Naive thymus-derived CD8-positive, alpha-beta T cell (primary cell): ENCODE results near the gene MRPL37. TPM values are rescaled to one million over a fixed set of nuclear protein-coding genes. Genes with fewer than 3 reads are reported as not detected.

ENCODE experiments used
- ATAC-seq, 2 donors: fragments of 150-1000 bp; cut with Tn5 transposase in 1 of 2; sonication (Bioruptor Pico), chemical (Tn5 transposase) in 1 of 2; 1 replicate in 1 of 2; 2 replicates in 1 of 2; pipeline ENCODE4 v1.10.0; 2021; ENCODE audit warnings: mild to moderate bottlenecking in 2 of 2, moderate library complexity in 2 of 2
- POLR2A ChIA-PET: fragments of 350-600 bp; sonication (Branson Sonifier 250); formaldehyde crosslinking; loops from one replicate; lab custom pipeline; 2021; ENCODE audit warnings: antibody characterized with exemption; lab: Charles Lee
- DNase-seq, 10 donors: peaks; one replicate each; pipeline versions ENCODE4 v3.0.0 to v3.0.0-alpha.2; 2020 to 2022
- H3K27ac Mint-ChIP-seq, 10 donors: one replicate each; pipeline ENCODE4 v1.8.0; 2020 to 2022; ENCODE audit warnings: mild to moderate bottlenecking in 10 of 10, mixed read lengths in 10 of 10, moderate library complexity in 4 of 10, inconsistent platforms in 1 of 10
- H3K27me3 Mint-ChIP-seq, 5 donors: one replicate each; pipeline ENCODE4 v1.8.0; 2021 to 2022; ENCODE audit warnings: mixed read lengths in 5 of 5
- H3K36me3 Mint-ChIP-seq, 3 donors: one replicate each; pipeline ENCODE4 v1.8.0; 2020 to 2022; ENCODE audit warnings: mixed read lengths in 3 of 3, mild to moderate bottlenecking in 2 of 3, inconsistent platforms in 1 of 3
- H3K4me1 Mint-ChIP-seq, 4 donors: one replicate each; pipeline ENCODE4 v1.8.0; 2021 to 2022; ENCODE audit warnings: mixed read lengths in 4 of 4
- H3K4me3 Mint-ChIP-seq, 10 donors: one replicate each; pipeline ENCODE4 v1.8.0; 2020 to 2022; ENCODE audit warnings: mild to moderate bottlenecking in 10 of 10, mixed read lengths in 10 of 10, moderate library complexity in 6 of 10, inconsistent platforms in 1 of 10
- H3K9me3 Mint-ChIP-seq, 9 donors: one replicate each; pipeline ENCODE4 v1.8.0; 2020 to 2022; ENCODE audit warnings: mixed read lengths in 9 of 9, mild to moderate bottlenecking in 3 of 9, inconsistent platforms in 1 of 9, moderate library complexity in 1 of 9
- polyA plus RNA-seq, 3 donors: library from polyadenylated mRNA; unstranded; fragments of 300-500 nt; fragmentation: Illumina TruSeq; gene quantifications; one replicate each; pipeline ENCODE4 v1.2.3, GENCODE V29; 2021
- total RNA-seq, 8 experiments: library from RNA in 2 of 8; stranded (reverse) in 2 of 8; gene quantifications; one replicate each; pipeline ENCODE4 v1.2.3 and lab custom pipeline; 2021 to 2026

The MRPL37 gene
- total and polyA plus RNA-seq, 5 experiments from 2014 or later: 34.1 to 57.5 (median 51.9) TPM

DNA sequence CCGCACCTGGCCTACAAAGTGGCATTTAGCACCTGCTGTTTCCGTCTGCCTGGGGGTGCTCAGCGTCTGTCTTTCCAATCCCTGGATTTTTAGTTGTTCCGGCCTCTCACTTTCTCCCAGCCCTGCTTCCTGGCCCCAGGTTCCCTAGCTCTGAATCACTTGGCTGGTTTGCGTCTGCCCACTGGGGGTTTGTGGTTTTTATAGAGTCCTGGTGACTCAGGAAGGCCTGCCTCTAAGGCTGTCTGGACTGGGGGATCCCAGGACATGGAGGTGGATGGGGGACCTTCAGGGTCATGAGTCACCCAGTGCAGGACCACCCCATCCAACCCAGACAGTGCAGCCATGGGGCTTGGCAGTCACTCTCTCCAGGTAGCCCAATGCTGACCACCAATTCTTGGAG is 53.5 kb downstream of the MRPL37 start:
- ATAC-seq: no peak
- H3K4me3 Mint-ChIP-seq: no peak overlapping the region
- H3K27me3 Mint-ChIP-seq: no peaks in the 10 kb centered on the region
- H3K9me3 Mint-ChIP-seq: no peaks in the 10 kb centered on the region
- H3K27ac Mint-ChIP-seq: peak overlapping the region in 2 of 10 donors; percentile 8 to 85
- H3K4me1 Mint-ChIP-seq: peaks cover 2 to 18% (median 12%) of the 10 kb centered on the region in 4 donors
- peaks cover 0 to 59% (median 4%) of the 10 kb centered on the region in 3 donors for H3K36me3 Mint-ChIP-seq
- DNase-seq: no peak
- POLR2A ChIA-PET: no interaction called here

DNA sequence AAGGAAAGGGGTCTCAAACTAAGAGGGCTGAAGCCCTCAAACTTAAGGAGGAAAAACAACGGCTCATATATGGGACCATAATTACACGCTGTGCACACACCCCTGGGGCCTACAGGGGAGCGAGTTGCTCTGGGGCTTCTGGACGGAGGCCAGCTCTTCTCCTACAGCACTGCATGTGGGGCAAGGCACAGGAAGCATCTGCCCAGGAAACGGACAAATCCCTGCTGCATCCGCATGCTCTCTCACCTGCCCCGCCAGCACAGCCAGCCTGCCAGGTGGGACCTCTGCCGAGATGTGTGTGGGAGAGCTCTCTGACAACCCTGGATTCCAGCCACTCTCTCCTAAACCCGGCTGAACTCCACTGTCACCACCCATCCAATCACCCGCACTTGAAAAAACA is 54.1 kb downstream of the MRPL37 start:
- ATAC-seq: no peak
- Mint-ChIP-seq H3K9me3 (no peaks in the 10 kb centered on the region), H3K4me3 (no peak overlapping the region), H3K27me3 (no peaks in the 10 kb centered on the region), H3K36me3 (peaks cover 0 to 54% (median 3%) of the 10 kb centered on the region in 3 donors), H3K27ac (peak overlapping the region in 4 of 10 donors; percentile 46 to 85 (median 74)), H3K4me1 (peaks cover 2 to 16% (median 12%) of the 10 kb centered on the region in 4 donors)
- POLR2A ChIA-PET: no interaction called here
- DNase-seq: no peak

DNA sequence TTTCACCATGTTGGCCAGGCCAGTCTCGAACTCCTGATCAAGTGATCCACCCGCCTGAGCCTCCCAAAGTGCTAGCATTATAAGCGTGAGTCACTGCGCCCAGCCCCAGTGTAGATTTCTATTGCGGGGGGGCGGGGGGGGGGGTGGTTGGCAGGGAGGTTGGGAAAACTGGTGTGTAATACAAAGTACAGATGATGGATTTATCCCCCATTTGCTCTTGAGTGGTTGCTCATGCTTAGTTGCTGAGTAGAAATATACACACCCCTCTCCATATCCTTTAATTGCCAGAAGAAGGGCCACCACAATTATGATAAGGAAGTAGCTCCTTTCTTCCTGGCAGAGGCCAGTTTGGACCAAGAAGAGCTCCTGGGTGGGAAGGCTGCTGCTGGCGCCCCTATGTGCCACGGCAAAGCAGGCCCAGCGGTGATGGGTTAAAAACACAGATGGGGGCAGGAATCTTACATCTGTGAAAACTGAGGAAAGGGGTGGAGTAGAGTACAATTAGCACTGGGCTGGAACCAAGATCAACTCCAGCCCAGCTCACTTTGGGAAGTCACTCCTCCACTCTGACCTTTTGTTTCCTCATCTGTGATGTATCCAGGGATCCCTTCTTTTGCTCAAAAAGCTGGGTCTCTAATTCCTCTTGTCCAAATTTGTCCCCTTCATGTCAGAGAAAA is 55.2 kb downstream of the MRPL37 start:
- peaks cover 0 to 56% (median 3%) of the 10 kb centered on the region in 3 donors for H3K36me3 Mint-ChIP-seq
- DNase-seq (no peak), ATAC-seq (no peak)
- no peaks in the 10 kb centered on the region for H3K27me3 Mint-ChIP-seq
- H3K4me3 Mint-ChIP-seq: no peak overlapping the region
- POLR2A ChIA-PET: interaction anchor here (0.7 kb wide), 2 partner anchors 21 to 208 kb away, joined by 3 to 7 read pairs; no protein-coding TSS in a partner anchor
- H3K27ac Mint-ChIP-seq: no peak overlapping the region
- H3K9me3 Mint-ChIP-seq: no peaks in the 10 kb centered on the region
- peaks cover 2 to 18% (median 14%) of the 10 kb centered on the region in 4 donors for H3K4me1 Mint-ChIP-seq

DNA sequence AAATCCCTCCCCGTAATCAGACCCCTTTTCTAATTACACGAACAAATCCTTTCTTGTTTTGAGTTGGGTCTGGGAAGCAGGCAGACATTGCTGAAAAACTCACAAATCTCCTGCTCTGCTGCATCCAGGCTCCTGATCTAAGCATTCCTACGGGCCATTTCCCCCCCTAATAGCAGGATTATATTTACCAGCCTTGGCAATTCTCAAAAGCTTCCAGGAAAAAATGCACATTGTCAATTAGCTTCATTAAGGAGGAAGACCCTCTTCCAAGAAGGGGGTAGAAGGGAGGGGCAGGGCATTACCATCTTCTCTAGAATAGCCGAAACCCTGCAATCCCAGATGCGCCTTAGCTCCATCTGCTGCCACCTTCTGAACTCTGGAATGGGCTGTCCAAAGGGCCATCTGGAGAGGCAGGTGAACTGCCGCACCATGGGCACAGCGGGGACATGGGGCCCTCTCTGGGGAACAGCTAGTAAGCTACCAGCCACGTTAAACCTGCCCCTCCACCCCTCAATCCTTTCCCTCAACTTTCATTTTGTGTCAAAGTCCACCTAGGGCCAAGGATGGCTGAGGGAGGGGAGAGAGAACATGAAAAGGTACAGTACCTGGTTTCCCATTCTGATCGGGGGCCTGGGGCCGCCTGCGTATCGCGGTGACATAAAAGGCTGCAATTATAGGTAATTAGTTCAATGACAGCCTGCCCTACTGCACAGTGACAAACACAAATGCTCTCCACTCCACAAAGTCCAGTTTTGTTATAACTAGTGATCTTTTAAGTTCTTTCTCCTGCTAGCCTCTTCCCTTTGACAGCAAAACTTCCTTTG is 56.8 kb downstream of the MRPL37 start:
- POLR2A ChIA-PET: interaction anchor here (0.5 to 0.7 kb wide), 2 partner anchors 9 to 22 kb away, joined by 3 read pairs; no protein-coding TSS in a partner anchor
- peak overlapping the region in 6 of 10 donors; percentile 12 to 68 (median 46) for H3K27ac Mint-ChIP-seq
- no peak overlapping the region for H3K4me3 Mint-ChIP-seq
- DNase-seq (no peak), ATAC-seq (no peak)
- H3K36me3 Mint-ChIP-seq: peaks cover 0 to 53% (median 3%) of the 10 kb centered on the region in 3 donors
- H3K27me3 Mint-ChIP-seq: no peaks in the 10 kb centered on the region
- peaks cover 4 to 27% (median 17%) of the 10 kb centered on the region in 4 donors for H3K4me1 Mint-ChIP-seq
- H3K9me3 Mint-ChIP-seq: no peaks in the 10 kb centered on the region

DNA sequence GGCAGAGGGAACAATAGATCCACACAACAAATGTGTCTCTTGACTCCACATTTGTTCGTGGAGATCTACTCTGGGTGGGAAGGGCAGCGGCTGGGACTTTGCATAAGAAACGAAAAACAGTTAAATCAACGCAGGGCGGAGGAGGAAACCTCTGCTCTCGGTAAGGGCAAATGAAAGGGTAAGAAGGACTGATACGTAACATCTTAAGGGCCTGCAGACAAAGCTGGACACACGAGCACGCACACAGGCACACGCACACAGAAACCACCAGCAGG is 57.3 kb downstream of the MRPL37 start:
- DNase-seq (no peak), ATAC-seq (no peak)
- peaks cover 0 to 51% (median 3%) of the 10 kb centered on the region in 3 donors for H3K36me3 Mint-ChIP-seq
- H3K9me3 Mint-ChIP-seq: no peaks in the 10 kb centered on the region
- H3K27me3 Mint-ChIP-seq: no peaks in the 10 kb centered on the region
- H3K4me3 Mint-ChIP-seq: no peak overlapping the region
- peak overlapping the region in 2 of 10 donors; percentile 68 to 82 for H3K27ac Mint-ChIP-seq
- peaks cover 4 to 33% (median 19%) of the 10 kb centered on the region in 4 donors for H3K4me1 Mint-ChIP-seq
- POLR2A ChIA-PET: interaction anchor here (0.5 kb wide), 1 partner anchor 21 kb away, joined by 3 read pairs; no protein-coding TSS in a partner anchor

DNA sequence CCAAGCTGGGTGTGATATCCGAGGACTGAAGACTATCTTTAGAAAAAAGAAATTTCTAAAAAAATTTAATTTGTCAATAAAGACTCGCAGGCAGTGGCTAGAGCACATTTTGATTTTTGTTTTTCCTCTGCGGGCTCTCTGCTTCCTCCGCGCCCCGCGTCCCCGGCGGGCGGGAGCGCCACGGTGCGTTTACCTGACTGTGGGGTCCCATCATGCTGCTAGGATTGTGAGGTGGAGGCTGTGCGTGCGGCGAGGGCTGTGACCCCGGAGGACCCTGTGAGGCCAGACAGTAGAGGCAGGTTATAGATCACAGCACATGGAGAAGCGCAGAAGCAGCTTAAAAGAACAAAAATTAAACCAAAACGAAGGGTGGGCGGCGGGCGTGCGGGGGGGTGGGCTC is 57.9 kb downstream of the MRPL37 start:
- H3K27me3 Mint-ChIP-seq: no peaks in the 10 kb centered on the region
- H3K36me3 Mint-ChIP-seq: peaks cover 0 to 46% (median 3%) of the 10 kb centered on the region in 3 donors
- peaks cover 2 to 29% (median 19%) of the 10 kb centered on the region in 4 donors for H3K4me1 Mint-ChIP-seq
- H3K27ac Mint-ChIP-seq: peak overlapping the region in 2 of 10 donors; percentile 52 to 82
- no peak for DNase-seq
- POLR2A ChIA-PET: no interaction called here
- no peak overlapping the region for H3K4me3 Mint-ChIP-seq
- no peaks in the 10 kb centered on the region for H3K9me3 Mint-ChIP-seq
- no peak for ATAC-seq

DNA sequence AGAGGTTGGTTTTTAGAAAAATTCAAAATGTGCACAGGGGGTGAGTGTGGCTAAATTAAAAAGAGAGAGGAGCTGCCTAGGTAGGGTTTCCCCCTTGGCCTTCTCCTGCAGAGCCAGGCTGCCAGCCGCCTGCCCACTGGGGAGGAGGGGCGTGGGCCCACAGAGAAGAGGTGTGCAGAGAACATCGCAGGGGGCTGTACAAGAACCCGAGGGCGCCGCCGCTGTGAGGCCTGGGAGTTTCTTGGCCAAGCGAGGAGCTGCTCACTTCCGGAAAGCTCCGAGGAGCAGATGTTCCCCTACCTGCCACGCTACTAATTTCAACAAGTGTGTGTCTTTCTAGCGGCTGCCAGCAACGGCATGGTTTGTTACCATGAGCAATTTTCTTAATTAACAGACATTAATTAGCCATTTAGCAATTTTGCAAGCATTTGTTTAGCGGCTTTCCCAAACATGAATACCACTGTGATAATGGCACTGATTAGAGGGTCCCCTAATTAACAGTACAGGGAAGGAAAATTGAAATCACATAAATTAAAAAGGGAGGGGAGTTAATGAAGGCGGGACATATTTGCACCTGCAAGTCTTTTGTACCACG is 59.7 kb downstream of the MRPL37 start:
- Mint-ChIP-seq H3K36me3 (peaks cover 0 to 48% (median 3%) of the 10 kb centered on the region in 3 donors), H3K27me3 (no peaks in the 10 kb centered on the region), H3K9me3 (no peaks in the 10 kb centered on the region), H3K4me1 (peaks cover 11 to 46% (median 20%) of the 10 kb centered on the region in 4 donors), H3K27ac (peak overlapping the region in 1 of 10 donors; percentile 82), H3K4me3 (no peak overlapping the region)
- POLR2A ChIA-PET: no interaction called here
- no peak for ATAC-seq
- DNase-seq: no peak

DNA sequence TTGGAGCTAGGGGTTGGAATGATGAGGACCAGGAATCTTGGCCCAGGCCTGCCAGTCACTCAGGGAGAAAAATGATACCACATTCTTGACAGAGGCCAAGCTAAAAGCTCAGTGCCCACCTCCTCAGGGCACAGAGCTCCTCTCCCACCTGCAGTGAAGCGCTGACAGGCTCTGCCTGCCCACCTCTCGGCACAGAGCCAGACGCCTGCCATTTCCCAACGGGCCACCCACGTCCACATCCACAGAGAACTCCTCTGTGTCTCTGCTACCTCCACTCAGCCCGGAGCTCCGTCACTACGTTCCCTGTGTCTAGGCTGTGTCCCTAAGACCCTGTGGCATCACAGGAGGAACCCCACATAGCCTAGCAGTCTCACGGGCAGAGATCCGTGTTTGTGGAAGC is 60.8 kb downstream of the MRPL37 start:
- no peak overlapping the region for H3K4me3 Mint-ChIP-seq
- H3K27ac Mint-ChIP-seq: peak overlapping the region in 2 of 10 donors; percentile 21 to 82
- H3K9me3 Mint-ChIP-seq: no peaks in the 10 kb centered on the region
- POLR2A ChIA-PET: no interaction called here
- peaks cover 11 to 58% (median 21%) of the 10 kb centered on the region in 4 donors for H3K4me1 Mint-ChIP-seq
- no peak for ATAC-seq
- no peaks in the 10 kb centered on the region for H3K27me3 Mint-ChIP-seq
- no peak for DNase-seq
- H3K36me3 Mint-ChIP-seq: peaks cover 0 to 39% (median 3%) of the 10 kb centered on the region in 3 donors

DNA sequence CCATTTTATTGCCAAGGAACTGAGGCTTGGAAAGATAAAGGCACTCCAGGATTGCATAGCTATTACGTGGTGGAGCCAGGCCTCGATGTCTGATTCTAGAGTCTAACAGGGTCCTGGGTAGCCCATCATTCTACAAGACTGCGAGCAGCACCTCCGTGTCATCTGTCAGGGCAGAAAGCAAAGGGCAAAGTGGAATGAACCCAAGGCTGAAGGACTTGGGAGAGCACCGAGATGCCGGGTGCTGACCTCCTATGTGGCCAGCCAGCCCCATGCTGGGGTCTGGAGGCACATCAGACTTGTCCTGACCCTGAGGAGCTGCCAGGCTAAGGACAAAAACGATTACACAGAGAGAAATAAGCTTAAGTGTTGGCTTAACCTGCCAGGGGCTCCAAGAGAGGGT is 62.3 kb downstream of the MRPL37 start:
- no peaks in the 10 kb centered on the region for H3K27me3 Mint-ChIP-seq
- peak overlapping the region in 5 of 10 donors; percentile 37 to 82 (median 47) for H3K27ac Mint-ChIP-seq
- POLR2A ChIA-PET: interaction anchor here (0.5 to 0.6 kb wide), 3 partner anchors 21 to 145 kb away, joined by 3 to 5 read pairs (median 3); no protein-coding TSS in a partner anchor

DNA sequence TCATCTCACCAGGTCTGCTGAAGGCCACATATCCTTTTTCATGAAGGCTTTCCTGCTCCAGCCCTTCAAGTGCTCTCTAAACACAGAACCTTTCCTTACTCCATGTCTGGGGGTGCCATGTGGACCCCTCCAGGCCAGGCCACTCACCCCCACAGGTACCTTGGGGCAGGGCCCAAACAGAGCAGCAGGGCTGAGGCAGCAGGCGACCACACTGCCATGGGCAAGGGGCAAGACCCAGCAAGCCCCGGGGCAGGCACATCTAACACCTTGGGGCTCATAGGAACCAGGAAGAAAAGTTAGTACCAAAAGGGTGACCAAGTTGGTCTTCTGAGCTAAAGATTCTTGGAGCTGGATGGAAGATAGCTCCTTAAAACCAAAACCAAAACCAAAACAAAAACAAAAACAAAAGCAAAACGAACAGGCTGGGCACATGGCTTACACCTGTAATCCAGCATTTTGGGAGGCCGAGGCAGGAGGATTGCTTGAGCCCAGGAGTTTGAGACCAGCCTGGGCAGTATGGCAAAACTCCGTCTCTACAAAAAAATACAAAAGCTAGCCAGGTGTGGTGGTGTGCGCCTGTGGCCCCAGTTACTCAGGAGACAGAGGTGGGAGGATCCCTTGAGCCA is 63.7 kb downstream of the MRPL37 start:
- ATAC-seq: no peak
- H3K4me3 Mint-ChIP-seq: no peak overlapping the region
- POLR2A ChIA-PET: no interaction called here

More for the DNA sequence above, 62.3 kb downstream of the MRPL37 start:
- DNase-seq (no peak), ATAC-seq (no peak)
- no peak overlapping the region for H3K4me3 Mint-ChIP-seq
- H3K36me3 Mint-ChIP-seq: peaks cover 0 to 30% (median 0%) of the 10 kb centered on the region in 3 donors
- H3K9me3 Mint-ChIP-seq: no peaks in the 10 kb centered on the region
- H3K4me1 Mint-ChIP-seq: peaks cover 11 to 56% (median 24%) of the 10 kb centered on the region in 4 donors

DNA sequence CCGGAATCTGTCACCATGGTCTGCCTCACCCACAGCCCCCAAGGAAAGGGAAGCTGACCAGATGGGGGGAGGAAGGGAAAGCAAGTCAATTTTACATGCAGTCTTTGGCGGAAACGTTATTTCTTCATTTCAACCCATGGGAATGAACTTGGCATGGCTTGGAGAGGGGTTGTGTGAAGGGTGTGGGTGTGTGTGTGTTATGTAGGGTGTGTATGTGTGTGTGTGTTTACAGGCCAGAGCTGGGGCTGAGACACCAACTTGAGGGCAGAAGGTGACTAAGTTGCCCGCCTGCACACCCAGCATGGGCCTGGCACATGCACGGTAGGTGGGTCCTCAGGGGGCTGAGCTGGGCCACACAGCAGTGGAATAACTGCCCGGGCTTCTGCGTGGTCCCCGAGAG is 65.2 kb downstream of the MRPL37 start:
- peaks cover 17 to 66% (median 34%) of the 10 kb centered on the region in 4 donors for H3K4me1 Mint-ChIP-seq
- peaks cover 0 to 14% (median 0%) of the 10 kb centered on the region in 3 donors for H3K36me3 Mint-ChIP-seq
- POLR2A ChIA-PET: no interaction called here
- no peak overlapping the region for H3K4me3 Mint-ChIP-seq
- no peaks in the 10 kb centered on the region for H3K27me3 Mint-ChIP-seq
- H3K9me3 Mint-ChIP-seq: no peaks in the 10 kb centered on the region
- DNase-seq (no peak), ATAC-seq (no peak)
- peak overlapping the region in 7 of 10 donors; percentile 15 to 86 (median 34) for H3K27ac Mint-ChIP-seq

More for the DNA sequence above, 63.7 kb downstream of the MRPL37 start:
- H3K9me3 Mint-ChIP-seq: no peaks in the 10 kb centered on the region
- DNase-seq: no peak
- peaks cover 9 to 59% (median 26%) of the 10 kb centered on the region in 4 donors for H3K4me1 Mint-ChIP-seq
- H3K36me3 Mint-ChIP-seq: peaks cover 0 to 22% (median 0%) of the 10 kb centered on the region in 3 donors
- H3K27ac Mint-ChIP-seq: peak overlapping the region in 6 of 10 donors; percentile 19 to 78 (median 30)
- H3K27me3 Mint-ChIP-seq: no peaks in the 10 kb centered on the region

DNA sequence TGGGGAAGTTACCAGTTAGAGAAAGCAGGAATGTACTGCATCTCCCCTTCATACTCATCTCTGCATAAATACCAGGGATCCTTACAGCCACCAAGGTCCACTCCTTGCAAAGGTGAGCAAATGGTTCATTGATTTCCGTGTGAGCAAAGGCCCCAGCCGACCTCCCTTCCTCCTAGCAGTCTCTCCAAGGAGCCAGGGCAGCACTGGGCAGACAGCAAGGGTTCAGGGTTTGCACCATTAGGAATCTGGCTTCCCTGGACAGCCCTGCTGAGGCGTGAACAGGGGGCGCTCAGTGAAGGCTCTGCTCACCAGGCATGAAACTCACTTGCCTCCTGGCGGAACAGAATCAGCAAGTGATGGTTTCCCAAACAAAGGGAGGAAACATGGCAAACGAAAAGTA is 65.7 kb downstream of the MRPL37 start:
- Mint-ChIP-seq H3K36me3 (peaks cover 0 to 13% (median 0%) of the 10 kb centered on the region in 3 donors), H3K4me1 (peaks cover 16 to 67% (median 38%) of the 10 kb centered on the region in 4 donors)

More for the DNA sequence above, 65.7 kb downstream of the MRPL37 start:
- Mint-ChIP-seq H3K27me3 (no peaks in the 10 kb centered on the region), H3K27ac (peak overlapping the region in 2 of 10 donors; percentile 34 to 47), H3K4me3 (no peak overlapping the region), H3K9me3 (no peaks in the 10 kb centered on the region)
- DNase-seq (no peak), ATAC-seq (no peak)
- POLR2A ChIA-PET: interaction anchor here (0.6 kb wide), 1 partner anchor 10 kb away, joined by 3 read pairs; no protein-coding TSS in a partner anchor
